ENCODE data around the gene MUC3A. TPM values are rescaled to one million over a fixed set of nuclear protein-coding genes. Genes with fewer than 3 reads are reported as not detected.

MUC3A gene
- total and polyA plus RNA-seq, 3 experiments from 2014 or later = not detected

DNA sequence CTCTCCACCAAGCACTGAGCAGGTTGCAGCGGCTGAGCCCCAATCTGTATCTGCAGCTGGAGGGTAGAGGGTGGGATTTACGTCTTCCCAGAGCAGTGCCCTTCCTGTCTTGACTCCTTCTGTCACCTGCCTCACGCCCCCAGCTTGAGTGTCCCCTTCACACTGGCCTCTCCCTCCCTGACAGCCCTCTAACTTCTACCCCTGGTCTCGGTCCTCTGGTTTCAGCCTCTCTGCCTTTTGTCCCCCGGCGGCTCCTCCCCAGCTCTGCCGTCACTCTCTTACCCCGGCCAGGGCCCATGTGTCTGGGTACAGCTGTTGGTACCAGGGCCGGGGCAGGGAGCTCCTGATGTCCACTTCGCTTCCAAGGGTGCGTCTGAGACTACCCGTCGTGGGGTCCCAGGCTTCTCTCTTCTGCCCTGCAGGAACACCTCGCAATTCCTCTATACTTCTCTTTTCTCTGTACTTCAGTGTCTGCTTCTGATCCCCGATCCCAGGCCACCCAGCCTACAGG is 654 bp downstream of the MUC3A start:
- H3K4me3 ChIP-seq (ENCODE audit: low read length) = no peak overlapping the region

DNA sequence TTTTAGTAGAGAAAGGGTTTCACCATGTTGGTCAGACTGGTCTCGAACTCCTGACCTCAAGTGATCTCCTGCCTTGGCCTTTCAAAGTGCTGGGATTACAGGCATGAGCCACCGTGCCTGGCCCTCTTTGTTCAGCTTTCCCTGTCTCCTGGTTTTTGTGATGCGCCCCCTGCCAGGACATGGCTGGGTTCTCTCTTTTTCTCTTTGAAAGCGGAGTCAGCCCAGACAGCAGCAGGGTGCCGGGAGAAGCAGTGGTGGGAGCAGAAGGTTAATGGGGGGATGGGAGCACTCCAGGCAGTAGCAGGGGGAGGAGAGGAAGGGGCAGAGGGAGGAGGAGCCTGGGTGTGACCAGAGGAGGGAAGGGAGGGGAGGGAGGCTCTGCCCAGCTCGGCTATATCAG is 1.8 kb downstream of the MUC3A start:
- H3K4me3 ChIP-seq (ENCODE audit: low read length) = no peak overlapping the region
- peak overlapping the region in 1 of 8 donors; percentile 6 for H3K27ac Mint-ChIP-seq
- no peaks in the 10 kb centered on the region for H3K9me3 Mint-ChIP-seq
- no peaks in the 10 kb centered on the region for H3K36me3 ChIP-seq (ENCODE audit: insufficient read depth, low read length)
- H3K27me3 ChIP-seq (ENCODE audit: insufficient read depth, low read length, poor library complexity, severe bottlenecking) = peaks cover 18% of the 10 kb centered on the region
- H3K27ac ChIP-seq (ENCODE audit: low read depth, low read length) = no peak overlapping the region
- no peaks in the 10 kb centered on the region for H3K4me1 Mint-ChIP-seq
- no peak for DNase-seq
- H3K9me3 ChIP-seq (ENCODE audit: low read length) = no peaks in the 10 kb centered on the region
- ChIA-PET POLR2A (no interaction called here), CTCF (no interaction called here)
- no peaks in the 10 kb centered on the region for H3K4me1 ChIP-seq (ENCODE audit: insufficient read depth, low read length)
- no peaks in the 10 kb centered on the region for H3K36me3 Mint-ChIP-seq
- H3K4me3 Mint-ChIP-seq = no peak overlapping the region
- peaks cover 21 to 27% of the 10 kb centered on the region in 2 donors for H3K27me3 Mint-ChIP-seq

More for the DNA sequence above, 654 bp downstream of the MUC3A start:
- H3K36me3 ChIP-seq (ENCODE audit: insufficient read depth, low read length) = no peaks in the 10 kb centered on the region
- ChIA-PET POLR2A (no interaction called here), CTCF (no interaction called here)
- H3K4me1 Mint-ChIP-seq = no peaks in the 10 kb centered on the region
- peaks cover 28 to 36% of the 10 kb centered on the region in 2 donors for H3K27me3 Mint-ChIP-seq
- H3K27ac ChIP-seq (ENCODE audit: low read depth, low read length) = no peak overlapping the region
- H3K27ac Mint-ChIP-seq = no peak overlapping the region
- DNase-seq = no peak
- H3K4me3 Mint-ChIP-seq = no peak overlapping the region
- peaks cover 0 to 2% (median 0%) of the 10 kb centered on the region in 5 donors for H3K9me3 Mint-ChIP-seq
- no peaks in the 10 kb centered on the region for H3K9me3 ChIP-seq (ENCODE audit: low read length)
- no peaks in the 10 kb centered on the region for H3K4me1 ChIP-seq (ENCODE audit: insufficient read depth, low read length)
- H3K27me3 ChIP-seq (ENCODE audit: insufficient read depth, low read length, poor library complexity, severe bottlenecking) = peaks cover 18% of the 10 kb centered on the region
- no peaks in the 10 kb centered on the region for H3K36me3 Mint-ChIP-seq

DNA sequence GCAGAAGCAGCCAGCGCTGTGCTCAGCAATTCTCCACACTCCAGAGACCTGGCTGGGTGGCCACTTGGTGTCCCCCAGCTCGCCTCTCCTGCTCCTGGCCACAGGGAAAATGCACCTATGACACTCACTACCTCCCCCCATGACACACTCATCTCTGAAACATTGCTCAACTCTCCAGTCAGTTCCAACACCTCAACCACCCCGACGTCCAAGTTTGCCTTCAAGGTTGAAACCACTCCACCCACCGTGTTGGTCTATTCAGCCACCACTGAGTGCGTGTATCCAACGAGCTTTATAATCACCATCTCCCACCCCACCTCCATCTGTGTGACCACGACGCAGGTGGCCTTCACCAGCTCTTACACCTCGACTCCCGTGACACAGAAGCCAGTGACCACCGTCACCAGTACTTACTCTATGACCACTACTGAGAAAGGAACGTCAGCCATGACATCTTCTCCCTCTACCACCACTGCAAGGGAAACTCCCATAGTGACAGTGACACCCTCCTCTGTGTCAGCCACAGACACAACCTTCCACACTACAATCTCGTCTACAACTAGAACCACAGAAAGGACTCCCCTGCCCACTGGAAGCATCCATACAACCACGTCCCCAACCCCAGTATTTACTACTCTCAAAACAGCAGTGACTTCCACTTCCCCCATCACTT is 2.7 kb downstream of the MUC3A start:
- CTCF ChIA-PET = no interaction called here
- Mint-ChIP-seq H3K27me3 (peaks cover 14 to 18% of the 10 kb centered on the region in 2 donors), H3K4me3 (no peak overlapping the region), H3K27ac (no peak overlapping the region), H3K9me3 (no peaks in the 10 kb centered on the region), H3K4me1 (no peaks in the 10 kb centered on the region), H3K36me3 (no peaks in the 10 kb centered on the region)
- Histone ChIP-seq H3K9me3 (ENCODE audit: low read length) (no peaks in the 10 kb centered on the region), H3K27me3 (ENCODE audit: insufficient read depth, low read length, poor library complexity, severe bottlenecking) (peaks cover 18% of the 10 kb centered on the region), H3K4me3 (ENCODE audit: low read length) (no peak overlapping the region), H3K36me3 (ENCODE audit: insufficient read depth, low read length) (no peaks in the 10 kb centered on the region), H3K27ac (ENCODE audit: low read depth, low read length) (no peak overlapping the region), H3K4me1 (ENCODE audit: insufficient read depth, low read length) (no peaks in the 10 kb centered on the region)
- DNase-seq = no peak
- POLR2A ChIA-PET = no interaction called here

DNA sequence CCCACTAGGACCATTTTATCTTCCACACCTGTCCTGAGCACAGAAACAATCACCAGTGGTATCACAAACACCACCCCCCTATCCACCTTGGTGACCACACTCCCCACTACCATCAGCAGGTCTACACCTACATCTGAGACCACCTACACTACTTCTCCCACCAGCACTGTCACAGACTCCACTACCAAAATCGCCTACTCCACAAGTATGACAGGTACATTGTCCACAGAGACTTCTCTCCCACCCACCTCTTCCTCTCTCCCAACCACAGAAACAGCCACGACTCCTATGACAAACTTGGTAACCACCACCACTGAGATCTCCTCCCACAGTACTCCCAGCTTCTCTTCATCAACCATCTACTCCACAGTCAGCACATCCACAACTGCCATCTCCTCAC is 3.3 kb downstream of the MUC3A start:
- H3K4me1 Mint-ChIP-seq = no peaks in the 10 kb centered on the region

DNA sequence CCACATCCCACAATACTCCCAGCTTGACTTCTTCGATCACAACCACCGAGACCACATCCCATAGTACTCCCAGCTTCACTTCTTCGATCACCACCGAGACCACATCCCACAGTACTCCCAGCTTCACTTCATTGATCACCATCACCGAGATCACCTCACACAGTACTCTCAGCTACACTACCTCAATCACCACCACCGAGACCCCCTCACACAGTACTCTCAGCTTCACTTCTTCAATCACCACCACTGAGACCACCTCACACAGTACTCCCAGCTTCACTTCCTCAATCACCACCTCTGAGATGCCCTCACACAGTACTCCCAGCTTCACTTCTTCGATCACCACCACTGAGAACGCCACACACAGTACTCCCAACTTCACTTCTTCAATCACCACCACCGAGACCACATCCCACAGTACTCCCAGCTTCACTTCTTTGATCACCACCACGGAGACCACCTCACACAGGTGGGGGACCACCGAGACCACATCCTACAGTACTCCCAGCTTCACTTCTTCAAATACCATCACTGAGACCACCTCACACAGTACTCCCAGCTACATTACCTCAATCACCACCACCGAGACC is 8.6 kb downstream of the MUC3A start:
- H3K4me1 Mint-ChIP-seq = no peaks in the 10 kb centered on the region
- no peak overlapping the region for H3K4me3 ChIP-seq (ENCODE audit: low read length)
- no peak for DNase-seq
- H3K27me3 Mint-ChIP-seq = peaks cover 3 to 6% of the 10 kb centered on the region in 2 donors
- H3K27ac Mint-ChIP-seq = no peak overlapping the region
- no peaks in the 10 kb centered on the region for H3K36me3 Mint-ChIP-seq
- no peaks in the 10 kb centered on the region for H3K4me1 ChIP-seq (ENCODE audit: insufficient read depth, low read length)
- H3K4me3 Mint-ChIP-seq = no peak overlapping the region
- H3K27ac ChIP-seq (ENCODE audit: low read depth, low read length) = no peak overlapping the region
- H3K9me3 Mint-ChIP-seq = no peaks in the 10 kb centered on the region
- H3K9me3 ChIP-seq (ENCODE audit: low read length) = no peaks in the 10 kb centered on the region
- peaks cover 8% of the 10 kb centered on the region for H3K27me3 ChIP-seq (ENCODE audit: insufficient read depth, low read length, poor library complexity, severe bottlenecking)
- no peaks in the 10 kb centered on the region for H3K36me3 ChIP-seq (ENCODE audit: insufficient read depth, low read length)
- POLR2A ChIA-PET = no interaction called here
- CTCF ChIA-PET = interaction anchor here (0.6 to 2.0 kb wide), 5 partner anchors 8 to 1225 kb away, joined by 3 to 6 read pairs (median 3); partner anchors contain the start of gene ACHE

More for the DNA sequence above, 3.3 kb downstream of the MUC3A start:
- Mint-ChIP-seq H3K9me3 (no peaks in the 10 kb centered on the region), H3K4me3 (no peak overlapping the region), H3K36me3 (no peaks in the 10 kb centered on the region), H3K27me3 (peaks cover 14 to 18% of the 10 kb centered on the region in 2 donors), H3K27ac (no peak overlapping the region)
- DNase-seq = no peak
- H3K27me3 ChIP-seq (ENCODE audit: insufficient read depth, low read length, poor library complexity, severe bottlenecking) = peaks cover 18% of the 10 kb centered on the region
- no peaks in the 10 kb centered on the region for H3K36me3 ChIP-seq (ENCODE audit: insufficient read depth, low read length)
- no peak overlapping the region for H3K27ac ChIP-seq (ENCODE audit: low read depth, low read length)
- H3K9me3 ChIP-seq (ENCODE audit: low read length) = no peaks in the 10 kb centered on the region
- H3K4me3 ChIP-seq (ENCODE audit: low read length) = no peak overlapping the region
- ChIA-PET CTCF (no interaction called here), POLR2A (no interaction called here)
- H3K4me1 ChIP-seq (ENCODE audit: insufficient read depth, low read length) = no peaks in the 10 kb centered on the region

DNA sequence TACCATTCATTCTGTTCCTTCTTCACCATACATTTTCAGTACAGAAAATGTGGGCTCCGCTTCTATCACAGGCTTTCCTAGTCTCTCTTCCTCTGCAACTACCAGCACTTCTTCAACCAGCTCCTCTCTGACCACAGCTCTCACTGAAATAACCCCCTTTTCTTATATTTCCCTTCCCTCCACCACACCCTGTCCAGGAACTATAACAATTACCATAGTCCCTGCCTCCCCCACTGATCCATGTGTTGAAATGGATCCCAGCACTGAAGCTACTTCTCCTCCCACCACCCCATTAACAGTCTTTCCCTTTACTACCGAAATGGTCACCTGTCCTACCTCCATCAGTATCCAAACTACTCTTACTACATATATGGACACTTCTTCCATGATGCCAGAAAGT is 10.6 kb downstream of the MUC3A start:
- no peaks in the 10 kb centered on the region for H3K4me1 ChIP-seq (ENCODE audit: insufficient read depth, low read length)
- H3K36me3 Mint-ChIP-seq = no peaks in the 10 kb centered on the region
- no peaks in the 10 kb centered on the region for H3K36me3 ChIP-seq (ENCODE audit: insufficient read depth, low read length)
- H3K4me1 Mint-ChIP-seq = no peaks in the 10 kb centered on the region
- no peaks in the 10 kb centered on the region for H3K9me3 ChIP-seq (ENCODE audit: low read length)
- H3K27me3 ChIP-seq (ENCODE audit: insufficient read depth, low read length, poor library complexity, severe bottlenecking) = peaks cover 22% of the 10 kb centered on the region
- H3K27ac Mint-ChIP-seq = no peak overlapping the region
- H3K27ac ChIP-seq (ENCODE audit: low read depth, low read length) = no peak overlapping the region
- CTCF ChIA-PET = no interaction called here
- DNase-seq = no peak
- H3K27me3 Mint-ChIP-seq = peaks cover 14 to 20% of the 10 kb centered on the region in 2 donors
- POLR2A ChIA-PET = no interaction called here
- no peak overlapping the region for H3K4me3 ChIP-seq (ENCODE audit: low read length)
- peaks cover 0 to 2% (median 0%) of the 10 kb centered on the region in 5 donors for H3K9me3 Mint-ChIP-seq
- H3K4me3 Mint-ChIP-seq = no peak overlapping the region

DNA sequence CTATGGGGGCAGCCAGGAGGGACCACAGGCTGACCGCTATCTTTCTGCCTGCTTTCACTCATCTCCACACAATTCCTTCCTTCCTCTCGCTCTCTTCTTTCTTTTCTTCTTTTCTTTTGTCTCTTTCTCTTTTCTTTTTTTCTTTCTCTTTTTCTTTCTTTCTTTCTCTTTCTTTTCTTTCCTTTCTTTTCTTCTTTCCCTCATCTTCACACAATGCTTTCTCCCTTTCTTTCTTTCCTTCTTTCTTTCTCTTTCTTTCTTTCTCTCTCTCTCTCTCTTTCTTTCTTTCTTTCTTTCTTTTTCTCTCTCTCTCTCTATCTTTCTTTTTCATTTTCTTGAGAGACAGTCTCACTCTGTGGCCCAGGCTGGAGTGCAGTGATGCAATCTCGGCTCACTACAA is 13.2 kb downstream of the MUC3A start:
- Histone ChIP-seq H3K9me3 (ENCODE audit: low read length) (no peaks in the 10 kb centered on the region), H3K4me3 (ENCODE audit: low read length) (no peak overlapping the region), H3K27ac (ENCODE audit: low read depth, low read length) (no peak overlapping the region), H3K36me3 (ENCODE audit: insufficient read depth, low read length) (no peaks in the 10 kb centered on the region), H3K27me3 (ENCODE audit: insufficient read depth, low read length, poor library complexity, severe bottlenecking) (peaks cover 48% of the 10 kb centered on the region), H3K4me1 (ENCODE audit: insufficient read depth, low read length) (peaks cover 19% of the 10 kb centered on the region)
- H3K9me3 Mint-ChIP-seq = peaks cover 0 to 2% (median 0%) of the 10 kb centered on the region in 5 donors
- no peaks in the 10 kb centered on the region for H3K36me3 Mint-ChIP-seq
- H3K4me1 Mint-ChIP-seq = peaks cover 16 to 26% (median 19%) of the 10 kb centered on the region in 3 donors
- no peak overlapping the region for H3K27ac Mint-ChIP-seq
- no peak for DNase-seq
- ChIA-PET CTCF (no interaction called here), POLR2A (no interaction called here)
- H3K27me3 Mint-ChIP-seq = peaks cover 34 to 43% of the 10 kb centered on the region in 2 donors
- no peak overlapping the region for H3K4me3 Mint-ChIP-seq

DNA sequence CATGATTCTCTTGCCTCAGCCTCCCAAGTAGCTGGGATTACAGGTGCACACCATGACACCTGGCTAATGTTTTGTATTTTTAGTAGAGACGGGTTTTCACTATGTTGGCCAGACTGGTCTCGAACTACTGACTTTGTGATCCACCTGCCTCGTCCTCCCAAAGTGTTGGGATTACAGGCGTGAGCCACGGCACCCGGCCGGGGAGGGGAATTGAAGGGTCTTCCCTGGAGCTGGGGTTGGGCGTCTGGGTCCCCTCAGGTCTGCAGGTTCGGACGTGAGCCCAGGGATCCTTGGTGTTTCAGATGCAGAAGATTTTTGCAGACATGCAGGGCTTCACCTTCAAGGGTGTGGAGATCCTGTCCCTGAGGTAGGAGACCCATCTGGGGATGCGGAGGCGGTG is 14.1 kb downstream of the MUC3A start:
- CTCF ChIA-PET = no interaction called here
- no peaks in the 10 kb centered on the region for H3K36me3 Mint-ChIP-seq
- H3K27ac Mint-ChIP-seq = no peak overlapping the region
- no peak overlapping the region for H3K27ac ChIP-seq (ENCODE audit: low read depth, low read length)
- peaks cover 19% of the 10 kb centered on the region for H3K4me1 ChIP-seq (ENCODE audit: insufficient read depth, low read length)
- H3K27me3 Mint-ChIP-seq = peaks cover 41 to 52% of the 10 kb centered on the region in 2 donors
- no peaks in the 10 kb centered on the region for H3K9me3 ChIP-seq (ENCODE audit: low read length)
- POLR2A ChIA-PET = no interaction called here
- no peak overlapping the region for H3K4me3 Mint-ChIP-seq
- no peak for DNase-seq
- H3K27me3 ChIP-seq (ENCODE audit: insufficient read depth, low read length, poor library complexity, severe bottlenecking) = peaks cover 50% of the 10 kb centered on the region
- H3K9me3 Mint-ChIP-seq = peaks cover 0 to 2% (median 0%) of the 10 kb centered on the region in 5 donors
- no peaks in the 10 kb centered on the region for H3K36me3 ChIP-seq (ENCODE audit: insufficient read depth, low read length)
- H3K4me3 ChIP-seq (ENCODE audit: low read length) = no peak overlapping the region
- peaks cover 18 to 27% (median 21%) of the 10 kb centered on the region in 3 donors for H3K4me1 Mint-ChIP-seq
